H9 (cell line): ENCODE results near the gene CLIC3. TPM values are rescaled to one million over a fixed set of nuclear protein-coding genes. Genes with fewer than 3 reads are reported as not detected.

Source experiments
- DNase-seq: peaks from one replicate; pipeline ENCODE4 v3.0.0-alpha.2; 2017
- H2AFZ ChIP-seq: one replicate; pipeline ENCODE4 v1.6.1; 2013; ENCODE audit warnings: mild to moderate bottlenecking, low read length, control low read depth, moderate library complexity
- H2AK5ac ChIP-seq: 2 replicates; pipeline ENCODE4 v1.6.1; 2013; ENCODE audit warnings: low read length, control low read depth, mixed read lengths; ENCODE audit not compliant: insufficient read length
- H2BK120ac ChIP-seq: one replicate; pipeline ENCODE4 v1.6.1; 2013; ENCODE audit warnings: low read depth, mild to moderate bottlenecking, low read length, control low read depth, inconsistent platforms; ENCODE audit not compliant: poor library complexity, severe bottlenecking
- H2BK12ac ChIP-seq: 2 replicates; pipeline ENCODE4 v1.6.1; 2013; ENCODE audit warnings: low read length, control low read depth, mixed read lengths, low read depth; ENCODE audit not compliant: insufficient read length
- H2BK15ac ChIP-seq: 2 replicates; pipeline ENCODE4 v1.6.1; 2013; ENCODE audit warnings: low read depth, low read length, control low read depth
- H2BK20ac ChIP-seq: one replicate; pipeline ENCODE4 v1.6.1; 2013; ENCODE audit warnings: low read depth, mild to moderate bottlenecking, low read length, control low read depth, inconsistent platforms; ENCODE audit not compliant: poor library complexity, severe bottlenecking
- H2BK5ac ChIP-seq: 2 replicates; pipeline ENCODE4 v1.6.1; 2013; ENCODE audit warnings: low read length, control low read depth, mixed read lengths; ENCODE audit not compliant: insufficient read length
- H3K14ac ChIP-seq: 2 replicates; pipeline ENCODE4 v1.6.1; 2013; ENCODE audit warnings: low read length, control low read depth; ENCODE audit not compliant: insufficient read depth
- H3K18ac ChIP-seq: 2 replicates; pipeline ENCODE4 v1.6.1; 2013; ENCODE audit warnings: low read depth, mild to moderate bottlenecking, mixed read lengths, low read length, control low read depth; ENCODE audit not compliant: insufficient read length
- H3K23ac ChIP-seq: 2 replicates; pipeline ENCODE4 v1.6.1; 2013; ENCODE audit warnings: low read length, control low read depth, mixed read lengths, low read depth; ENCODE audit not compliant: insufficient read length
- H3K23me2 ChIP-seq: 2 replicates; pipeline ENCODE4 v1.6.1; 2013; ENCODE audit warnings: low read depth, mild to moderate bottlenecking, mixed read lengths, low read length, control low read depth; ENCODE audit not compliant: insufficient read length, poor library complexity, severe bottlenecking
- H3K27ac ChIP-seq: 2 replicates; pipeline ENCODE4 v1.5.1; 2013; ENCODE audit warnings: low read length, control low read depth, mixed read lengths, low read depth; ENCODE audit not compliant: insufficient read length
- H3K27me3 ChIP-seq: 2 replicates; pipeline ENCODE4 v1.6.1; 2013; ENCODE audit warnings: low read length, control low read depth, inconsistent platforms; ENCODE audit not compliant: insufficient read depth
- H3K4ac ChIP-seq: 2 replicates; pipeline ENCODE4 v1.6.1; 2013; ENCODE audit warnings: low read depth, mild to moderate bottlenecking, control low read depth, inconsistent platforms, low read length, moderate library complexity
- H3K4me1 ChIP-seq: 2 replicates; pipeline ENCODE4 v1.6.1; 2013; ENCODE audit warnings: low read length, control low read depth, inconsistent platforms; ENCODE audit not compliant: insufficient read depth
- H3K4me2 ChIP-seq: 2 replicates; pipeline ENCODE4 v1.6.1; 2013; ENCODE audit warnings: low read length, control low read depth, mixed read lengths; ENCODE audit not compliant: insufficient read length, insufficient read depth
- H3K56ac ChIP-seq: 2 replicates; pipeline ENCODE4 v1.6.1; 2013; ENCODE audit warnings: low read depth, mild to moderate bottlenecking, mixed read lengths, low read length, control low read depth; ENCODE audit not compliant: insufficient read length
- H3K79me1 ChIP-seq: 2 replicates; pipeline ENCODE4 v1.6.1; 2013; ENCODE audit warnings: low read depth, mild to moderate bottlenecking, moderate library complexity, low read length, control low read depth, inconsistent platforms; ENCODE audit not compliant: insufficient read depth, poor library complexity, severe bottlenecking
- H3K79me2 ChIP-seq: 2 replicates; pipeline ENCODE4 v1.6.1; 2013; ENCODE audit warnings: low read length, control low read depth, inconsistent platforms; ENCODE audit not compliant: insufficient read depth
- H3K9ac ChIP-seq: 2 replicates; pipeline ENCODE4 v1.6.1; 2013; ENCODE audit warnings: low read length, control low read depth, mixed read lengths; ENCODE audit not compliant: insufficient read length; ENCODE audit errors: extremely low read depth
- H3K9me3 ChIP-seq: one replicate; pipeline ENCODE4 v1.6.1; 2013; ENCODE audit warnings: low read depth, low read length, inconsistent platforms; ENCODE audit not compliant: control insufficient read depth
- H3T11ph ChIP-seq: one replicate; pipeline ENCODE4 v1.6.1; 2013; ENCODE audit warnings: mild to moderate bottlenecking, low read length, control low read depth, inconsistent platforms
- H4K20me1 ChIP-seq: one replicate; pipeline ENCODE4 v1.6.1; 2013; ENCODE audit not compliant: control insufficient read depth, insufficient read length, insufficient read depth
- H4K5ac ChIP-seq: 2 replicates; pipeline ENCODE4 v1.6.1; 2013; ENCODE audit warnings: low read depth, mild to moderate bottlenecking, mixed read lengths, low read length, control low read depth; ENCODE audit not compliant: insufficient read length
- H4K8ac ChIP-seq: replicated peaks from 2 replicates; pipeline ENCODE4 v1.6.1; 2013; ENCODE audit warnings: low read length, control low read depth, mixed read lengths, low read depth; ENCODE audit not compliant: insufficient read length
- H4K91ac ChIP-seq: 2 replicates; pipeline ENCODE4 v1.6.1; 2013; ENCODE audit warnings: low read depth, mild to moderate bottlenecking, moderate library complexity, mixed read lengths, low read length, control low read depth; ENCODE audit not compliant: insufficient read length
- H3K27ac Mint-ChIP-seq, 3 experiments: 2 replicates in 2 of 3; 3 replicates in 1 of 3; pipeline ENCODE4 v1.8.0; 2020 to 2021; ENCODE audit warnings: mixed read lengths in 3 of 3, mild to moderate bottlenecking in 1 of 3, moderate library complexity in 1 of 3
- H3K27me3 Mint-ChIP-seq: 2 replicates; pipeline ENCODE4 v1.8.0; 2021; ENCODE audit warnings: low read depth, mild to moderate bottlenecking, moderate library complexity, mixed read lengths
- H3K36me3 Mint-ChIP-seq, 3 experiments: 2 replicates in 2 of 3; 3 replicates in 1 of 3; pipeline ENCODE4 v1.8.0; 2020 to 2021; ENCODE audit warnings: low read depth in 3 of 3, mixed read lengths in 3 of 3; ENCODE audit not compliant: insufficient read depth in 1 of 3
- H3K4me1 Mint-ChIP-seq, 2 experiments: 2 replicates each; pipeline ENCODE4 v1.8.0; 2020; ENCODE audit warnings: mixed read lengths in 2 of 2
- H3K4me3 Mint-ChIP-seq, 2 experiments: 2 replicates in 1 of 2; 3 replicates in 1 of 2; pipeline ENCODE4 v1.8.0; 2020 to 2021; ENCODE audit warnings: mild to moderate bottlenecking in 2 of 2, mixed read lengths in 2 of 2, moderate library complexity in 1 of 2
- H3K9me3 Mint-ChIP-seq, 2 experiments: 2 replicates in 1 of 2; 3 replicates in 1 of 2; pipeline ENCODE4 v1.8.0; 2020; ENCODE audit warnings: mild to moderate bottlenecking in 2 of 2, mixed read lengths in 2 of 2, moderate library complexity in 1 of 2
- WGBS: extraction: QIAGEN DNeasy Blood & Tissue Kit; methylation state at CpG from one replicate; pipeline ENCODE4 v1.1.7; 2013; ENCODE audit warnings: missing lambda C conversion rate, low lambda C conversion rate, mixed read lengths; ENCODE audit not compliant: insufficient read length; ENCODE audit errors: extremely low coverage; 5-methylcytosine and 5-hydroxymethylcytosine counted together
- total RNA-seq: library from RNA; stranded (reverse); gene quantifications from 2 replicates; pipeline ENCODE4 v1.2.1, GENCODE V29; 2021
- TF ChIP-seq, protein P1 (sequence below): fragments of 200-600 bp; sonication (generic); conservative IDR thresholded peaks from 3 replicates; pipeline ENCODE4 v1.8.0; 2021; ENCODE audit warnings: antibody characterized with exemption, mild to moderate bottlenecking

CLIC3 gene
- total RNA-seq, 1 experiment from 2014 or later = 0.31 TPM

DNA sequence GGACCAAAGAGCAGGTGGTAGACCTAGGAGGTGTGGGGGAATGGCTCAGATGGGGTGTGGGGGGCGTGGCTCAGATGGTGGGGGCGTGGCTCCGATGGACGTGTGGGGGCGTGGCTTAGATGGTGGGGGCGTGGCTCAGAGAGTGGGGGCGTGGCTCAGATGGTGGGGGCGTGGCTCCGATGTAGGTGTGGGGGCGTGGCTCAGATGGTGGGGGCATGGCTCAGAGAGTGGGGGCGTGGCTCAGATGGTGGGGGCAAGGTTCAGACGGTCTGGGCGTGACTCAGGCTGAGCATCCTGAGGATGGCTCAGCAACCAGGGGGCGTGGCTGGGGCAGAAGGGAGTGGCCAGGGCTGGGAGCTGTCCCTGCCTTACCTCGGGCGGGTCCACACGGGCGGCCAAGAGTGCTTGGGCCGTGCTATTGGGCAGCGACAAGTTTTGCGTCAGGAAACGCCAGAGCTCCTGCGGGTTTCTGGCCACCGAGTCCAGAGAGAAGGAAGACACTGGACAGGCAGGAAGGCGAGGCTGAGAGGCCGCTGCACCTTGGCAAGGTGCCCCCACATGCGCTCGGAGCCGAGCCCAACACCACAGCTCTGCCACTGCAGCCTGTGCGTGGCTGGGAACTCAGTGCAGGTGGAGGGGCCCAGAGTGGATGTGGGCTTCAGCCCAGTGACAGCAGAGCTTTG, 25.8 kb upstream of the CLIC3 start:
- Histone ChIP-seq H2BK15ac (no peak overlapping the region), H3K4ac (no peak overlapping the region), H2AK5ac (no peak overlapping the region), H3K18ac (no peak overlapping the region), H2BK12ac (no peak overlapping the region), H3K4me2 (no peak overlapping the region), H3K23ac (no peak overlapping the region), H2AFZ (no peak overlapping the region), H3K56ac (no peak overlapping the region), H3K14ac (no peak overlapping the region), H3K9ac (no peak overlapping the region), H3K9me3 (no peaks in the 10 kb centered on the region), H3K79me1 (no peaks in the 10 kb centered on the region), H3K79me2 (no peaks in the 10 kb centered on the region), H2BK120ac (no peak overlapping the region), H3T11ph (no peak overlapping the region), H4K8ac (no peak overlapping the region), H3K23me2 (peaks cover under 1% of the 10 kb centered on the region), H3K27me3 (no peaks in the 10 kb centered on the region), H3K27ac (no peak overlapping the region), H4K5ac (no peak overlapping the region), H4K91ac (no peak overlapping the region), H3K4me1 (no peaks in the 10 kb centered on the region), H2BK20ac (no peak overlapping the region), H2BK5ac (no peak overlapping the region), H4K20me1 (no peaks in the 10 kb centered on the region)
- Mint-ChIP-seq H3K27me3 (peaks cover 8% of the 10 kb centered on the region), H3K36me3 (peaks cover 0 to 2% (median under 1%) of the 10 kb centered on the region in 3 experiments; a peak in 3 of 7 replicates), H3K27ac (no peak overlapping the region), H3K4me3 (peak overlapping the region in 1 of 2 experiments; percentile 38; a peak in 1 of 5 replicates), H3K4me1 (peaks cover 2 to 10% of the 10 kb centered on the region in 2 experiments; a peak in 3 of 4 replicates), H3K9me3 (no peaks in the 10 kb centered on the region)
- no CpG with 5 or more reads among the region's 30 CpGs for WGBS
- TF ChIP-seq, protein P1, sequence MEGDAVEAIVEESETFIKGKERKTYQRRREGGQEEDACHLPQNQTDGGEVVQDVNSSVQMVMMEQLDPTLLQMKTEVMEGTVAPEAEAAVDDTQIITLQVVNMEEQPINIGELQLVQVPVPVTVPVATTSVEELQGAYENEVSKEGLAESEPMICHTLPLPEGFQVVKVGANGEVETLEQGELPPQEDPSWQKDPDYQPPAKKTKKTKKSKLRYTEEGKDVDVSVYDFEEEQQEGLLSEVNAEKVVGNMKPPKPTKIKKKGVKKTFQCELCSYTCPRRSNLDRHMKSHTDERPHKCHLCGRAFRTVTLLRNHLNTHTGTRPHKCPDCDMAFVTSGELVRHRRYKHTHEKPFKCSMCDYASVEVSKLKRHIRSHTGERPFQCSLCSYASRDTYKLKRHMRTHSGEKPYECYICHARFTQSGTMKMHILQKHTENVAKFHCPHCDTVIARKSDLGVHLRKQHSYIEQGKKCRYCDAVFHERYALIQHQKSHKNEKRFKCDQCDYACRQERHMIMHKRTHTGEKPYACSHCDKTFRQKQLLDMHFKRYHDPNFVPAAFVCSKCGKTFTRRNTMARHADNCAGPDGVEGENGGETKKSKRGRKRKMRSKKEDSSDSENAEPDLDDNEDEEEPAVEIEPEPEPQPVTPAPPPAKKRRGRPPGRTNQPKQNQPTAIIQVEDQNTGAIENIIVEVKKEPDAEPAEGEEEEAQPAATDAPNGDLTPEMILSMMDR = no peak
- DNase-seq = peak; percentile 98
